Cardiac fibroblast (primary cell): Measurements from ENCODE around the gene CBL.

ENCODE experiments used
- DNase-seq, 2 donors: peaks; one replicate each; pipeline versions ENCODE4 v3.0.0 to v3.0.0-alpha.2; 2010; ENCODE audit warnings: low read depth in 2 of 2
- H3K4me3 ChIP-seq, 2 donors: replicated peaks in 1 of 2; 1 replicate in 1 of 2; 2 replicates in 1 of 2; pipeline ENCODE4 v1.5.1; 2011; ENCODE audit warnings: low read depth in 2 of 2, low read length in 2 of 2, mild to moderate bottlenecking in 2 of 2, moderate library complexity in 1 of 2
- TF ChIP-seq, protein P1 (sequence below): IDR thresholded peaks from one replicate; pipeline ENCODE4 v1.5.1; 2011; ENCODE audit warnings: low read depth, mild to moderate bottlenecking, low read length, inconsistent platforms

Gene CBL

GRCh38 chr11:119307219-119307618, 101.1 kb downstream of the CBL start:
- TF ChIP-seq, protein P1, sequence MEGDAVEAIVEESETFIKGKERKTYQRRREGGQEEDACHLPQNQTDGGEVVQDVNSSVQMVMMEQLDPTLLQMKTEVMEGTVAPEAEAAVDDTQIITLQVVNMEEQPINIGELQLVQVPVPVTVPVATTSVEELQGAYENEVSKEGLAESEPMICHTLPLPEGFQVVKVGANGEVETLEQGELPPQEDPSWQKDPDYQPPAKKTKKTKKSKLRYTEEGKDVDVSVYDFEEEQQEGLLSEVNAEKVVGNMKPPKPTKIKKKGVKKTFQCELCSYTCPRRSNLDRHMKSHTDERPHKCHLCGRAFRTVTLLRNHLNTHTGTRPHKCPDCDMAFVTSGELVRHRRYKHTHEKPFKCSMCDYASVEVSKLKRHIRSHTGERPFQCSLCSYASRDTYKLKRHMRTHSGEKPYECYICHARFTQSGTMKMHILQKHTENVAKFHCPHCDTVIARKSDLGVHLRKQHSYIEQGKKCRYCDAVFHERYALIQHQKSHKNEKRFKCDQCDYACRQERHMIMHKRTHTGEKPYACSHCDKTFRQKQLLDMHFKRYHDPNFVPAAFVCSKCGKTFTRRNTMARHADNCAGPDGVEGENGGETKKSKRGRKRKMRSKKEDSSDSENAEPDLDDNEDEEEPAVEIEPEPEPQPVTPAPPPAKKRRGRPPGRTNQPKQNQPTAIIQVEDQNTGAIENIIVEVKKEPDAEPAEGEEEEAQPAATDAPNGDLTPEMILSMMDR, result no peak
- no peak for DNase-seq

GRCh38 chr11:119307974-119308373, 101.8 kb downstream of the CBL start:
- TF ChIP-seq, protein P1, result no peak
- no peak overlapping the region for H3K4me3 ChIP-seq
- no peak for DNase-seq

More at GRCh38 chr11:119307219-119307618, 101.1 kb downstream of the CBL start:
- H3K4me3 ChIP-seq, result no peak overlapping the region

- H3K4me3 ChIP-seq, result no peak overlapping the region
- TF ChIP-seq, protein P1, result no peak
- no peak for DNase-seq
Measured at GRCh38 chr11:119309411-119309810, 103.3 kb downstream of the CBL start.

DNA sequence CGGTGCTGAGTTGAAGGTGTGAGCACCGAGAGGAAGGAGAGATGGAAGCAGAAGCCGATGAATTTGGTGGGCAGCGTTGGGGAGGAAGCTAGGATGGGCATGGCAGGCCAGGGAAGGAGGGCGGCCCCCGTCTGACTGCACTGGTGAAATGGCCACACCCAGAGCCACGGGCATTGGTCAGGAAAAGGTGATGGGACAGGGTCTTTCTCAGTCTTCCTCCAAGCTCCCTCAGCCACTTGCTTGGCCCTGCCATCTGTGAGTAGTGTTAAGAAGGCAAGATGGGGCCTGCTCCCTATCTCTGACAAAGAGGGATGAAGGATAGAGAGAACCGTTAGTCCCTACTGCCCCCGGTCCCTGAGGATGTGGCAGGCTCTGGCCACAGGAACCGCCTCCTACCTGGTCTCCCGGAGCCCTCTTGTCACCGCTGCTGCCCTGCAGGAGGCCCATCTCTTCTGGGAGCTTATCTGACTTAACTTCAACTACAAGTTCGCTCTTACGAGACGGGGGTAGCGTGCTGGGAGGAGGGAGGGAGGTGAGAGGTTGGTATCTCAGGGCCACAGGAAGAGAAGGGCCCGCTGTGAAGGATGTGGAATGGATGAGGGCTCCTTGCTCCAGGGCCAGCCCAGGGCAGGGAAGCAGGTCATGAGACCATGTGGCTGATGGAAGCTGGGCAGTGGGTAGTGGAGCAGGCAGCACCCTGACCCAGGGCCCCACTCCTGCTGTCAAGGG, 104.0 kb downstream of the CBL start:
- no peak overlapping the region for H3K4me3 ChIP-seq
- no peak for DNase-seq
- TF ChIP-seq, protein P1, result no peak

GRCh38 chr11:119310682-119311052, 104.5 kb downstream of the CBL start:
- TF ChIP-seq, protein P1, result no peak
- no peak for DNase-seq
- no peak overlapping the region for H3K4me3 ChIP-seq

DNA sequence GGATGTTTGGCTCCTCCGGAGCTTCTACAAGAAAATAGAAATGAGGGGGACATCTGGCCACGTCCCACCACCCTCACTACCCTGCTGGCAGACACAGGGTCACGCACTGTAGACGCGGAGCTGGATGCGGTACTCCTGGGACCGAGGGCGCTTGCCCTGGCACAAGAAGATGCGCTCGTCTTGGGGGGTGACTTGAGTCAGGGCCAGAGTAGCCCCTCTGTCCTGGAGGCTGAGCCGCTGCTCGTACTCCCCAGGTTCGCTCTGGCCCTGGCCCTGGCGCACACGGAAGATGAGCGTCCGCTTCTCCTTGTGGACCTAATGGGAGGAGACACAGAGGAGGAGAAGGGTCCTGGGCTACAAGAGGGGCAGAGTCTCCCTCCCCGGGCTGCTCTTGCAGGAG, 108.6 kb downstream of the CBL start:
- no peak for DNase-seq
- TF ChIP-seq, protein P1, result no peak
- H3K4me3 ChIP-seq, result no peak overlapping the region
